Sigmoid colon (tissue), 4 donors: ENCODE results near the gene FRY.

Source experiments
- POLR2A ChIP-seq, 2 donors: fragments of 450-650 bp; IDR thresholded peaks; one replicate each; pipeline ENCODE4 v1.6.1; 2016; ENCODE audit warnings: antibody characterized with exemption in 2 of 2, mild to moderate bottlenecking in 2 of 2, moderate library complexity in 2 of 2
- POLR2AphosphoS5 ChIP-seq, 4 donors: sonication (generic); formaldehyde crosslinking; IDR thresholded peaks; one replicate each; pipeline ENCODE4 v1.6.1; 2017; ENCODE audit warnings: antibody characterized with exemption in 4 of 4
- TF ChIP-seq, protein P1 (sequence below), 4 experiments: fragments of 450-650 bp in 3 of 4; fragments of 200-600 bp in 1 of 4; IDR thresholded peaks; one replicate each; pipeline ENCODE4 v1.5.1; 2016 to 2019; ENCODE audit warnings: antibody characterized with exemption in 4 of 4, mild to moderate bottlenecking in 3 of 4, moderate library complexity in 2 of 4

DNA sequence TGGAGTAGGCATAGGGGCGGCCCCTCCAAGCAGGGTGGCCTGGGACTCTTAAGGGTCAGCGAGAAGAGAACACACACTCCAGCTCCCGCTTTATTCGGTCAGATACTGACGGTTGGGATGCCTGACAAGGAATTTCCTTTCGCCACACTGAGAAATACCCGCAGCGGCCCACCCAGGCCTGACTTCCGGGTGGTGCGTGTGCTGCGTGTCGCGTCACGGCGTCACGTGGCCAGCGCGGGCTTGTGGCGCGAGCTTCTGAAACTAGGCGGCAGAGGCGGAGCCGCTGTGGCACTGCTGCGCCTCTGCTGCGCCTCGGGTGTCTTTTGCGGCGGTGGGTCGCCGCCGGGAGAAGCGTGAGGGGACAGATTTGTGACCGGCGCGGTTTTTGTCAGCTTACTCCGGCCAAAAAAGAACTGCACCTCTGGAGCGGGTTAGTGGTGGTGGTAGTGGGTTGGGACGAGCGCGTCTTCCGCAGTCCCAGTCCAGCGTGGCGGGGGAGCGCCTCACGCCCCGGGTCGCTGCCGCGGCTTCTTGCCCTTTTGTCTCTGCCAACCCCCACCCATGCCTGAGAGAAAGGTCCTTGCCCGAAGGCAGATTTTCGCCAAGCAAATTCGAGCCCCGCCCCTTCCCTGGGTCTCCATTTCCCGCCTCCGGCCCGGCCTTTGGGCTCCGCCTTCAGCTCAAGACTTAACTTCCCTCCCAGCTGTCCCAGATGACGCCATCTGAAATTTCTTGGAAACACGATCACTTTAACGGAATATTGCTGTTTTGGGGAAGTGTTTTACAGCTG is 283.9 kb downstream of the FRY start, which contains the start of the genes BRCA2 and ZAR1L:
- TF ChIP-seq POLR2A (IDR thresholded peaks at IDR 0.05) = peak; percentile 46 to 61
- peak; percentile 65 to 89 (median 88) for TF ChIP-seq POLR2AphosphoS5 (IDR thresholded peaks at IDR 0.05)
- TF ChIP-seq, protein P1, sequence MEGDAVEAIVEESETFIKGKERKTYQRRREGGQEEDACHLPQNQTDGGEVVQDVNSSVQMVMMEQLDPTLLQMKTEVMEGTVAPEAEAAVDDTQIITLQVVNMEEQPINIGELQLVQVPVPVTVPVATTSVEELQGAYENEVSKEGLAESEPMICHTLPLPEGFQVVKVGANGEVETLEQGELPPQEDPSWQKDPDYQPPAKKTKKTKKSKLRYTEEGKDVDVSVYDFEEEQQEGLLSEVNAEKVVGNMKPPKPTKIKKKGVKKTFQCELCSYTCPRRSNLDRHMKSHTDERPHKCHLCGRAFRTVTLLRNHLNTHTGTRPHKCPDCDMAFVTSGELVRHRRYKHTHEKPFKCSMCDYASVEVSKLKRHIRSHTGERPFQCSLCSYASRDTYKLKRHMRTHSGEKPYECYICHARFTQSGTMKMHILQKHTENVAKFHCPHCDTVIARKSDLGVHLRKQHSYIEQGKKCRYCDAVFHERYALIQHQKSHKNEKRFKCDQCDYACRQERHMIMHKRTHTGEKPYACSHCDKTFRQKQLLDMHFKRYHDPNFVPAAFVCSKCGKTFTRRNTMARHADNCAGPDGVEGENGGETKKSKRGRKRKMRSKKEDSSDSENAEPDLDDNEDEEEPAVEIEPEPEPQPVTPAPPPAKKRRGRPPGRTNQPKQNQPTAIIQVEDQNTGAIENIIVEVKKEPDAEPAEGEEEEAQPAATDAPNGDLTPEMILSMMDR (IDR thresholded peaks at IDR 0.05) = no peak
